Airway epithelial cell (primary cell): Measurements from ENCODE around the gene INHBE. TPM values are rescaled to one million over a fixed set of nuclear protein-coding genes. Genes with fewer than 3 reads are reported as not detected.

ENCODE experiments used
- total RNA-seq: library from RNA; depleted of rRNA; stranded (reverse); fragments of >200 nt; gene quantifications from 2 replicates; pipeline ENCODE4 v1.2.3, GENCODE V29; 2015

INHBE gene
- 0.21 TPM in 1 of 2 replicates, not detected in the other for total RNA-seq

GRCh38 chr12:57454566-57455373 lies at the start of gene INHBE:
Gene INHBE (plus strand): TSS chr12:57455307. CDS start chr12:57455537, 230 bp downstream.

GRCh38 chr12:57430931-57431566 lies 24.1 kb upstream of the INHBE start, which contains the start of gene R3HDM2:
Gene R3HDM2 (minus strand): TSS chr12:57431043. CDS start chr12:57310428, 120,615 bp downstream.

GRCh38 chr12:57434517-57435223 lies 20.4 kb upstream of the INHBE start, which contains the start of gene INHBC:
Gene INHBC (plus strand): TSS chr12:57434784. CDS start chr12:57434887, 103 bp downstream.

GRCh38 chr12:57459750-57460467 lies 4.8 kb downstream of the INHBE start, which contains the start of gene GLI1:
Gene GLI1 (plus strand): TSS chr12:57459785. CDS start chr12:57463692, 3,907 bp downstream.

GRCh38 chr12:57479376-57480115 lies 24.4 kb downstream of the INHBE start, which contains the start of gene ARHGAP9:
Gene ARHGAP9 (minus strand): TSS chr12:57479866. CDS start chr12:57479406, 460 bp downstream.

GRCh38 chr12:57487597-57488401 lies 32.7 kb downstream of the INHBE start, which contains the start of gene MARS1:
Gene MARS1 (plus strand): TSS chr12:57488068. CDS start chr12:57488091, 23 bp downstream.

Other genes with a start within 250 kb of the INHBE start
- 6.2 and 9.3 TPM in 2 replicates for gene NXPH4, start 238.5 kb upstream of the INHBE start, total RNA-seq
- gene SHMT2, start 225.6 kb upstream of the INHBE start, total RNA-seq, result 151 and 181 TPM in 2 replicates
- gene STAC3, start 204.1 kb upstream of the INHBE start, total RNA-seq, result 0.35 and 1.1 TPM in 2 replicates
- 12.1 and 19.6 TPM in 2 replicates for gene R3HDM2, start 24.3 kb upstream of the INHBE start, total RNA-seq
- gene INHBC, start 20.5 kb upstream of the INHBE start, total RNA-seq, result 0.74 TPM in 1 of 2 replicates, not detected in the other
- gene GLI1, start 4.5 kb downstream of the INHBE start, total RNA-seq, result 0.05 and 0.21 TPM in 2 replicates
- not detected in 2 replicates for gene ARHGAP9, start 24.6 kb downstream of the INHBE start, total RNA-seq
- 82.6 and 95.9 TPM in 2 replicates for gene MARS1, start 32.8 kb downstream of the INHBE start, total RNA-seq
- gene DDIT3, start 65.2 kb downstream of the INHBE start, total RNA-seq, result 8.3 and 13.8 TPM in 2 replicates
- 3.6 and 8.0 TPM in 2 replicates for gene MBD6, start 67.5 kb downstream of the INHBE start, total RNA-seq
- 144 and 154 TPM in 2 replicates for gene DCTN2, start 91.9 kb downstream of the INHBE start, total RNA-seq
- 0.14 and 0.21 TPM in 2 replicates for gene KIF5A, start 94.7 kb downstream of the INHBE start, total RNA-seq
- gene PIP4K2C, start 135.9 kb downstream of the INHBE start, total RNA-seq, result 31.2 and 41.4 TPM in 2 replicates
- 3.5 and 3.6 TPM in 2 replicates for gene DTX3, start 149.5 kb downstream of the INHBE start, total RNA-seq
- gene ARHGEF25, start 156.1 kb downstream of the INHBE start, total RNA-seq, result 0.19 and 0.99 TPM in 2 replicates
- 0.71 and 1.1 TPM in 2 replicates for gene B4GALNT1, start 177.9 kb downstream of the INHBE start, total RNA-seq
- gene OS9, start 238.8 kb downstream of the INHBE start, total RNA-seq, result 90.9 and 98.2 TPM in 2 replicates